ENCODE measurements around the gene SIRPD. TPM values are rescaled to one million over a fixed set of nuclear protein-coding genes. Genes with fewer than 3 reads are reported as not detected.

SIRPD gene
- total RNA-seq = not detected in 2 replicates

GRCh38 chr20:1557605-1558004, at the start of gene SIRPD:
SIRPD (minus strand) TSS chr20:1557705; CDS start chr20:1557653, 52 bp downstream.

GRCh38 chr20:1491281-1491840, 66.1 kb downstream of the SIRPD start, which contains the start of gene SIRPB2:
SIRPB2 (minus strand) TSS chr20:1491420; CDS start chr20:1491359, 61 bp downstream.

Small RNAs within 50 kb of the gene (small RNA-seq; reads per million reads assigned to genes)
- not detected for gene RNU6-917P

Other genes starting within 250 kb of the SIRPD start
- gene SDCBP2, start 228.6 kb downstream of the SIRPD start, total RNA-seq = 2.1 TPM in 2 replicates
- 125 and 157 TPM in 2 replicates for gene FKBP1A, start 164.7 kb downstream of the SIRPD start, total RNA-seq
- 30.2 and 32.9 TPM in 2 replicates for gene NSFL1C, start 90.9 kb downstream of the SIRPD start, total RNA-seq
- not detected in 2 replicates for gene SIRPB2, start 66.3 kb downstream of the SIRPD start, total RNA-seq
- 0.32 TPM in 1 of 2 replicates, not detected in the other for gene SIRPB1, start 62.3 kb upstream of the SIRPD start, total RNA-seq
- not detected in 2 replicates for gene SIRPG, start 100.1 kb upstream of the SIRPD start, total RNA-seq

Measured in hair follicle dermal papilla cell (primary cell).